GM21717 (cell line): ENCODE data around the gene TRABD2A.

Source experiments
- ATAC-seq: cut with Tn5 transposase; IDR thresholded peaks from one replicate; pipeline ENCODE4 v1.9.1; 2021; ENCODE audit warnings: mild to moderate bottlenecking, moderate library complexity; ENCODE audit not compliant: unreplicated experiment

The TRABD2A gene

DNA sequence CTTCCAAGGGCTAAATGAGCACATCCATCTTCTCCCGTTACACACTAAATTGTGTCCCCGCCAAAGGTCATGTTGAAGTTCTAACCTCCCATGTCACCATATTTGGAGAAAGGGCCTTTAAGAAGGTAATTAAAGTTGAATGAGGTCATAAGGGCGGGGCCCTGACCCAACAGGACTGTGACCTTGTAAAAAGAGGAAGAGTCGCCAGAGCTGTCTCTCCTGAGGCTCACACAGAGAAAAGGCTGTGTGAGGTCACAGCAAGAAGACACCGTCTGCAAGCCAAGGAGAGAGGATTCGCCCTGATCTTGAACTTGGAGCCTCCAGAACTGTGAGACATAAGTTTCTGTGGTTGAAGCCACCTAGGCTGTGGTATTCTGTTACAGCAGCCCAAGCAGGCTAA is 24.1 kb downstream of the TRABD2A start:
- ATAC-seq = no peak

DNA sequence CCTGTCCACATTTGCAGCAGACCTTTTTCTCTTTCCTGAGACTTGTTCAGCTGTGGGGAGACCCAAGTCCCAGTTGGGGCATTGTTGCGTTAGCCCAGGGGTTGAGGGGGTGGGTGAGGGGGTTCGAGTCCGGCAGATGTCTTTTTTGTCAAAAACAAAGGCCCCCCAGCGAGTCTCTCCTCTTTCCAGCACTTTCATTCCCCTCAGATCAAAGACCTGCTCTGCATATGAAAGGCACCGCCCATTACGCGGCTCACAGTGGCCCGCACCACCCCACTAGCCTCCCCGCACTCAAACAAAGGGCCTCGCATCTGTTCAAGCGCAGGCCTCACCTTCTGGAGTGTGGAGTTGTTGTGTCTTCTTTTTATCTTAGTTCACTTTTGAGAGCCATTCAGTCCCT is 25.2 kb downstream of the TRABD2A start:
- ATAC-seq = no peak

DNA sequence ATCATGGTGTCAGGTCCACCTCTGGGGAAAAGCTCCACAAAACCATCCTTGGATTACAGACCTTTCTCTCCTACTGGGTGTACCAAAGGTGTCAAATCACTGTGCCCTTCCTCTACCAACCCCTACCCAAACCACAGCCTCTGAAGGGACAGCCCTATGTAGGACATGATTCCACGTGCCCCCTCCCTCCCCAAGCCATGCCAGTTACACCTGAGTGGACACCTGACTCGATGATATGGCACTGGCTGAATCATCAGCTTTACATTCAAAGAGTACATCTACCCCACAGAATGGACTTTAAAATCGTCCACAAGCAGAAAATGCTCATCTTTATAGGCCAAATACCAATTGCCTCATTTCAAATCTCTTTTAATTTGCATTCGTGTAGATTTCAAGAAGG is 26.0 kb downstream of the TRABD2A start:
- ATAC-seq = no peak

DNA sequence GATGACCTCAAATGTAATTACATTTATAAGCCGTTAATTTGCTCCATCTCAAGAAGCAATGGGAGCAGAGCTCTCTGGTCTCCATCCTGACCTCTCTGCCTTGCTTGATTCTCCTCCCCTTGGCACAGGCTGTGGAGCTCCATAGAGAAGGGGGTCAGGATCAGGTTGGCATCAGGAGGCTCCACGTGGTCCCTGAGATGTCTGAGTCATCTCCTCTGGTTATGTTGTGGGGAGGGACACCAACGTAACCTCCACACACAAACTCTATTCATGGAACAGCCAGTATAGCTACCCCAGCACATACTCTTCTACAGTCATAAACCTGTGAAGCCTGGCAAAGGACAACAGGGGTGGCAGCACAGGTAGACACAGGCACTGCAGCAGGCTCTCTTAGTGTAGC is 29.0 kb downstream of the TRABD2A start:
- ATAC-seq = no peak

DNA sequence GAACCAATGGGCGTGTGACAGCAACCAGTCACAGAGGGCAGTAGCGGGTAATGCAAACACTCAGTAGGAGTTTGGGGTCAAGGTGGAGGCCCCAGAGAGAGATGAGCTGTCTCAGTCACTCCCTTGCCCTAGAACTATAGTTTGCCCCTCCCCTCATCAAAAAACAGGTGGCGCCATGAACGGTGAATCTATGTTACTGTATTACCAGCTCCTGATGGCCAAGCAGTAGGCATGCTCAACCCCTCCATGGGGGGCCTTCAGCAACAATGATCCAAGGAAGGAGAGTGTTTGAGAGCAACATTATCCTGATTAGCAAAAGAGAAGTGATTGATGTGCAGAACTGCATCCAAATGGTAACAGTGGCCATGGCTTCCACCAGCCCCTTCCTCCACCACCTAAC is 30.4 kb downstream of the TRABD2A start:
- no peak for ATAC-seq

DNA sequence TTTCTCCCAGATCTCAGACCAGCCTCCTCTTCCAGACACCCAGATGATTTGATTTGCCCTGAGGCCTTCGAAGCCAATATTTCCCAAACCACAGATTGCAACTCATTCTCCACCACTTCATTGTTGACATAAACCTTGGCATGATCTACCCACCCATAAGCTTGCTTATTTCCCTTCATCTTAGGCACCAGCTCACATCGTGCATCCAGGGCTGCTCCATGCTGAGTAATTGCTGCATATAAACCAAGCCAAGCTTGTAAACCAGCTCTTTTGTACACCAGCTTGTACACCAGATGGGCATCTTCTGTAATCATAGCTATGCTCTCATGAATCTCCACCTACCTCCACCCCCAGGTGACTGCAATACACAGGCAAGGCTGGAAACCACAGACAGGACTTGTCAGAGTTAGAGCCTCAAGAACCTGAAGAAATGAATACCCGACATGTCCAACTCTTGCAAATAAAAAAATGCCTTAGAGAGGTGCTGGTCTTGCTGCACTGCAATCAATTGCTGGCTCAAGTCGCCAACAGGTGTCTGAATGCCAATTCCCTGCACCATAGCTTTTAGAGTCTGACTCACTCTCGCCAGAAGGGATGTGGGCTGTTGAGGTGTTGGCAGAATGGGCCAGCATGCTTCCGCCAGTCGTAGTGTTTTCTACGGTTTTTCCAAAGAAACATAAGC is 31.5 kb downstream of the TRABD2A start:
- ATAC-seq = no peak

DNA sequence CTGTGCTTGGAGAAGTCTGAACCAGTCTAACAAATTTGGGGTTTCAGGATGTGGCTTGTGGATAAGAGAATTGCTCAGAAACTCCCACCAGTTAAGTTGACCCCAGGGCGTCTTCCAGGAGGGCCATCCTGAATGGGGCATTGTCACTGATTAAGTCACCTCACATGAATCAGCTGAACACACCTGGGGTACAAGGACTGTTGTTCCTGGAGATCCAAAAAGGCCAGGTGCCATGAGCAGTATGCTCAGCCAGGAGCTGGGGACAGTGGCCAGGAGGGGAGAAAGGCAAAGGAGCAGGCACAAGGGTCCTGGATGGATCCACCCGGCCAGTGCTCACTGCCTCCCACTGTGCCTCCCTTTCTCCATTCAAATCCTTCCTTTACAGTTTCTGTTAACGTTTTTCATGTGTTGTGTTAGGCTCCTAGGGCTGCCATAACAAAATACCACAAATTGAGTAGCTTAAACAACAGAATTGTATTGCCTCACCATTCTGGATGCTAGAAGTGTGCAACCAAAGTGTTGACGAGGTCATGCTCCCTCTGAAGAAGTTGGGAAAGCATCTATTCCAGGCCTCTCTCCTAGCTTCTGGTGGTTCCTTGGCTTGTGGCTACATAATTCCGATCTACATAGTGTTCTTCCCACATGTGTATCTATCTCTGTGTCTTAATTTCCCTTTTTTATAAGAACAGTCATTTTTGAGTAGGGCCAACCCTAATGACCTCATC is 33.4 kb downstream of the TRABD2A start:
- ATAC-seq = no peak

DNA sequence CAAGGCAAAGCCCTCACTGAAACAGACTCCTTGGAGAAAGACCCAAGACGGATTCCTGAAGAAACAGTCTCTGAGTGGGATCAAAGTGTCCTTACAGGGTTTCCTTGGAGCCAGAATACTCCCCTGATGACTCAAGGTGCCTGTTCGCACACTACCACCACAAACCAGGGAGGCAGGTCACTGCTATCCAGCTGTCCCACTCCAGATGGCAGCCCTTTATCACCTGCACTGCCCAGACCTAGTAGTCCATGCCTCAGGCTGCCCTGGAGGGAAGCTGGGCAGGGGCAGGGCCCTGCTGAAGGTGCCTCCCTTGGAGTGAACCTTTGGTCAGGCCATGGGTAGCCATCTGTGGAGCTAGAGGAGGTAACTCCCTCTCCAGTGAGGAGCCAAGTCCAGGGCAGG is 34.1 kb downstream of the TRABD2A start:
- ATAC-seq = no peak

DNA sequence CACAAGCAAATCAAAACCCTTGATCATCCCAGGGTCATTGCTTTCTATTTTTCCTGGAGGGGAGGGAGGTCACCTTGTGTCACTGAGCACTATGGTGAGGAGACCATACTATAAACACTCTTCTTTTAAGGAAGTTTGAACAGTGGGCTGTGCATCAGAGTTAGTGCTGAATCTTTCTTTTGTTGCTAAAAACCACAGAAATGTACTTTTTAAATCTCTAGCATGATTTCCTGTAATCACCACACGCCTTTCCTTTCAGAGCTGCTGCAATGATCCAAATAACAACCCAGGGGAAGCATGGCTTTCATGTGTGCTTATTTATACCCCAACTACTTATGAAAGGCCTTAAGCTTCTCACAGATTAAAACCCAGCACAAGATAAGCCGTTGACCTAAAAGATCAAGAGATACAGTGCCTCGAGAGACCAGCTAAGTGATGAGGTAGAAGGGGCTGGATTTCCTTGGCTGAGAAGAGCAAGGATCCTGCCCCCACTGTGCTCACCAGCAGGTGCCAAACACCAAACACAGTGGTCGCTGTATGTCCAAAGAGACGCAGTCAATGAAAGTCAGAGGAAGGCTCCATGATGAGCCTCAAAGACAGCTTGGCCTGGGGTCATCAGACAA is 34.7 kb downstream of the TRABD2A start:
- ATAC-seq = no peak

DNA sequence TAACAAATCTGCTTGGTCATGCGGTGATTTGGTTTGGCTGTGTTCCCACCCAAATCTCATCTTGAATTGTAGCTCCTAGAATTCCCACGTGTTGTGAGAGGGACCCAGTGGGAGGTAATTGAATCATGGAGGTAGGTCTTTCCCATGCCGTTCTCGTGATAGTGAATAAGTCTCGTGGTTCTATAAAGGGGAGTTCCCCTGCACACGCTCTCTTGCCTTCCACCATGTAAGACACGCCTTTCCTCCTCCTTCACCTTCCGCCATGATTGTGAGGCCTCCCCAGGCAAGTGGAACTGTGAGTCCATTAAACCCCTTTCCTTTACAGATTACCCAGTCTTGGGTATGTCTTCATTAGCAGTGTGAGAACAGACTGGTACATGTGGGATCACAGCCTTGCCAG is 36.7 kb downstream of the TRABD2A start:
- no peak for ATAC-seq

GRCh38 chr2:84841577-84841976 is 39.3 kb downstream of the TRABD2A start:
- no peak for ATAC-seq

- ATAC-seq = no peak
Observed at GRCh38 chr2:84840306-84840705, 40.6 kb downstream of the TRABD2A start.

DNA sequence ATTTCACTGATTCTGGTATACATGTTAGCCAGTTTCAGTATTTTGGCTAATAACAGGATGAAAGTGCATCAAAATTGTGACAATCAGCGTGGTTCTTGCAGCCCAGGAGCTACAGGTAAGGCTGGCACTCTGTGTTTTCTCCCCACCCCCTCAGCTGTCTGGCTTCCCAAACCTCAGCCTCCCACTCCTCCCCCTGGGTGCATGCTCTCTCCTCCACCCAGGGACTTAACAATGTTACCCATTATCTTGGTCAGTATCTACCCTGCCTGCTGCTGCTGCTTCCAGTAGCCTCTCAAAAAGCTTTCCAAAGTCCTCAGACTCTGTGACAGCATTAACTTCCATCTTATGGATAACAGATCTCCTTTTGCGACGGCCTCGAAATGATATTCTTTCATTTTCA is 41.0 kb downstream of the TRABD2A start:
- no peak for ATAC-seq

DNA sequence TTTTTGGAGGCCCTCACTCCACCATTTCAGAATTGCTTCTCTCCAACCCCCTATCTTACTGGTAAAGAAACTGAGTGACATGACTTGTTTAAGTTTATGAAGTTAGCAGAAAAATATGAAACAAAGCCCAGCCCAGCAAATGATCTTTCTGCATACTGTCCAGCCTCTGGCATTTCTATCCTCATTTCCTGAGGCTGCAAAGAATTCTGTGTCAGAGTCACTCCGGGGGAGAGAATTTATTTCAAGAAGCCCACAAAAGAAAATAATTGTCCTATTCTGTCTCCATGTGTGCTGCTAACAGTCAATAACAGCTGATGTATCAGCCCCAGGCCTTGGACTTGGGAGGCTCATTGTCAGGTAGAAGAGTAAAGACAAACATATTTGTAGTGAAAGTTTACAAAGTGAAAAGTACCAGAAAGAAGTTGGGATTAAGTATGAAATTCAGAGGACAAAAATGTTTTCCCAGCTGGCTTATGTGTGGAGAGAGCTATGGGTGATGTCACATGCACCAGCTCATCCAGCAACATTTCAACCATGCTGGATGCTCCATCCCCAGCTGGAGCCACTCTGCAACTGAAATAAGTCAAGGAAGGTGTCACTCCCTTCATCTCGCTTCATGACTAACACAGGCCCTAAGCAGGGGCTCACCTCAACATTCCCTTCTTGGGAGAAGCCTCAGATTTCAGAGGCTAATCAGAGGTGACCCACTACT is 42.3 kb downstream of the TRABD2A start:
- ATAC-seq = no peak

DNA sequence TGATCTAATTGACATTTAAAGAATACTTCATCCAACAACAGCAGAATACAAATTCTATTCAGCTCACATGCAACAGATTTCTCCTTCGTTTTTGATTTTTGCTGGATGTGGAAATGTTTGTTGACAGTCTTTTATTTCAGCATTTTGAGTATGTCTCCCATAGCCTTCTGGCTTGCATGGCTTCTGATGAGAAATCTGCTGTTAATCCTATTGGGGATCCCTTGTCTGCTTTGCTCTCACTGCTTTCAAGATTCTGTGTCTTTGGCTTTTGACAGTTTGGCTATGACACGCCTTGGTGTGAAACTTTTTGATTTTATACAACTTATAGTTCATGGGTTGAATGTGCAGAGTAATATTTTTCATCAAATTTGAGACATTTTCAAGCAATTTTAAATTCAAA is 44.7 kb downstream of the TRABD2A start:
- ATAC-seq = no peak

DNA sequence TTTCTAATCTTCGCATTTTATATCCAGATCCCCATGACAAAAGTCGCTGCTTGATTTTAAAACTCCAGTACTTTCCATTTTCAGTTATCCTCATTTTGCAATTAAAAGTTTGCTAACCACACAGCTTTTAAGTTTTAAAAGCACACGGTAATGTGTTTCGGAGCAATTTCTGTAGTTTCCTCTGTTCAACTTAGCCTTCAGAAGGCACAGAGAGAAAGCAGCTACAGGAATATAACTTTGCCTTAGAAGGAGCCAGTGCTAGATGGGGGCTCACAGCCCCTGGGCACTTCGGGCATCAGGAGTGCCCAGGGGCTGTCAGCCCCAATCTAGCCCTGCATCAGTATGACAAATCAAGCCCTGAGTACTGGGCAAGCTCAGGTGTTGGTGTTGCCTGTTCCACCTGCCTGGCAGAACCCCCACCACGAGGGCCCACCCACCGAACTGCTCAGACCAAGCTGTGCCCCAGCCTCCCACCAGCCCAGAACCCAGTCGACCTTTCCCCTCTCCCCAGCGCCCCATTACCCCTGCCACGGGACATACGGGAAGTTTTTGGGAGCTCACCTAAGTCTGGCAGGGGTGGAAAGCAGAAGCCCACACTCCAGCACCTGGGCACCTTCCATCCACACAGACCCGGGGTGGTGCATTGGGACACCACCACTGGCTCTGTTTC is 47.3 kb downstream of the TRABD2A start:
- ATAC-seq = no peak

- peak; percentile 93 for ATAC-seq
Observed at GRCh38 chr2:84832772-84833461, 48.0 kb downstream of the TRABD2A start.

- no peak for ATAC-seq
Observed at GRCh38 chr2:84830758-84831500, 50.0 kb downstream of the TRABD2A start.

DNA sequence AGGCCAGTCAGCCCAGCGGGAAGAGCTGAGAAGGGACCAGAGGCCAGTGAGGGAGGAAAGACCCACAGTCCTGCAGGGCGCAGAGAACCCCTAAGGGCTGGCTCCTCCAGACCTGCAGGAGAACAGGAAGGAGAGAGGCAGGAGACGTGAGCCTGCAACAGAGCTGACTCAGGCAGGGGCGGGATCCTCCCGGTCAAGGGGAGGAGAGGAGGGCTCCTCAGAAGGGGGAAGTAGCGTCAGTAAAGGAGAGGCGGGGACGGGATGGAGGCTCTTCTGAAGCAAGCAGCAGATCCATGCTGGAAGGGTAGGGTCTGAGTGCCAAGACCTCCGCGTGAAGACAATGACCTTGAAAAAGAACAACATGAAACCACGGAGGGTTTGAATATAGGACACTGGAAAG is 50.8 kb downstream of the TRABD2A start:
- ATAC-seq = no peak

DNA sequence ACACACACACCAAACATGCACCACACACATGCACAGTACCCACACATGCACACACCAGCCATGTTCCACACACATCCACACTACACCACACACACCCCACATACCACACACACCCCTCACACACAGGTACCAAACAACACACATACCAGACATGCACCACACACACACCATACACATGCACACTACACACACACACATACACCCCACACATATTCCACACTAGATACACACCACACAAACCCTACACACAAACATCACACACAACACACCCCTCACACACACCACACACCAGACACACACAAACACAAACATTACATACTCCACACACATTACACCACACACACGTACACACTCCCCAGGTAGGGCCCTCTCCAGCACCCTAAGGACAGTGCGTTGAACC is 51.2 kb downstream of the TRABD2A start:
- ATAC-seq = no peak
